Liver (tissue), 9 donors: ENCODE data around the gene RBKS. TPM values are rescaled to one million over a fixed set of nuclear protein-coding genes. Genes with fewer than 3 reads are reported as not detected.

Experiments
- DNase-seq: peaks from one replicate; pipeline ENCODE4 v3.0.0-alpha.2; 2017; ENCODE audit warnings: low spot score
- H3K27ac ChIP-seq, 2 donors: one replicate each; pipeline ENCODE4 v1.7.0; 2013; ENCODE audit warnings: inconsistent platforms in 2 of 2, low read length in 2 of 2, control low read depth in 1 of 2, low read depth in 1 of 2, mild to moderate bottlenecking in 1 of 2
- H3K27me3 ChIP-seq, 4 donors: one replicate each; pipeline versions ENCODE4 v1.6.1 to v1.7.0; 2013; ENCODE audit warnings: low read length in 3 of 4, inconsistent platforms in 1 of 4, mild to moderate bottlenecking in 1 of 4, moderate library complexity in 1 of 4; ENCODE audit not compliant: control insufficient read depth in 4 of 4, insufficient read depth in 4 of 4
- H3K36me3 ChIP-seq, 4 donors: one replicate each; pipeline versions ENCODE4 v1.6.1 to v1.7.0; 2013; ENCODE audit warnings: low read length in 3 of 4, mild to moderate bottlenecking in 3 of 4, low read depth in 1 of 4, moderate library complexity in 1 of 4; ENCODE audit not compliant: control insufficient read depth in 4 of 4, insufficient read depth in 3 of 4
- H3K4me1 ChIP-seq, 4 donors: one replicate each; pipeline versions ENCODE4 v1.6.1 to v1.7.0; 2013; ENCODE audit warnings: low read length in 3 of 4, mild to moderate bottlenecking in 3 of 4, moderate library complexity in 1 of 4; ENCODE audit not compliant: control insufficient read depth in 4 of 4, insufficient read depth in 4 of 4
- H3K4me3 ChIP-seq, 3 donors: one replicate each; pipeline versions ENCODE4 v1.6.1 to v1.7.0; 2013; ENCODE audit warnings: low read length in 3 of 3, control low read depth in 1 of 3, low read depth in 1 of 3, mild to moderate bottlenecking in 1 of 3
- H3K9ac ChIP-seq, 2 donors: one replicate each; pipeline ENCODE4 v1.7.0; 2013; ENCODE audit warnings: low read length in 2 of 2, mild to moderate bottlenecking in 2 of 2, moderate library complexity in 2 of 2, control low read depth in 1 of 2, low read depth in 1 of 2
- H3K9me3 ChIP-seq, 4 donors: one replicate each; pipeline versions ENCODE4 v1.6.1 to v1.7.0; 2013; ENCODE audit warnings: low read length in 3 of 4; ENCODE audit not compliant: control insufficient read depth in 4 of 4
- CTCF ChIP-seq: fragments of 150-350 bp; IDR thresholded peaks from 2 replicates; pipeline ENCODE4 v1.5.1; 2017; ENCODE audit warnings: improper control_type of control experiment, low read depth, low read length; ENCODE audit not compliant: missing input control
- EGR1 ChIP-seq, 2 donors: IDR thresholded peaks; 2 replicates each; pipeline ENCODE4 v1.6.1; 2016 to 2018; ENCODE audit warnings: antibody characterized with exemption in 2 of 2, low read depth in 2 of 2
- FOXA1 ChIP-seq: IDR thresholded peaks from 2 replicates; pipeline ENCODE4 v1.6.1; 2016; ENCODE audit warnings: antibody characterized with exemption
- FOXA2 ChIP-seq: IDR thresholded peaks from 2 replicates; pipeline ENCODE4 v1.6.1; 2016; ENCODE audit warnings: antibody characterized with exemption
- GABPA ChIP-seq, 2 donors: IDR thresholded peaks in 1 of 2; conservative IDR thresholded peaks in 1 of 2; 2 replicates each; pipeline ENCODE4 v1.6.1; 2016; ENCODE audit warnings: antibody characterized with exemption in 2 of 2, mild to moderate bottlenecking in 1 of 2, moderate library complexity in 1 of 2
- HNF4A ChIP-seq, 2 donors: conservative IDR thresholded peaks; 2 replicates each; pipeline ENCODE4 v1.6.1; 2016; ENCODE audit warnings: antibody characterized with exemption in 2 of 2, mild to moderate bottlenecking in 2 of 2
- HNF4G ChIP-seq: IDR thresholded peaks from 2 replicates; pipeline ENCODE4 v1.6.1; 2016; ENCODE audit warnings: antibody characterized with exemption
- JUND ChIP-seq, 2 donors: IDR thresholded peaks; 2 replicates each; pipeline ENCODE4 v1.6.1; 2016; ENCODE audit warnings: antibody characterized with exemption in 2 of 2
- MAX ChIP-seq: IDR thresholded peaks from 2 replicates; pipeline ENCODE4 v1.6.1; 2016; ENCODE audit warnings: antibody characterized with exemption
- NR2F2 ChIP-seq: IDR thresholded peaks from 2 replicates; pipeline ENCODE4 v1.6.1; 2016; ENCODE audit warnings: antibody characterized with exemption
- RAD21 ChIP-seq, 2 donors: IDR thresholded peaks; 2 replicates each; pipeline ENCODE4 v1.6.1; 2016; ENCODE audit warnings: antibody characterized with exemption in 2 of 2, mild to moderate bottlenecking in 2 of 2
- RXRA ChIP-seq, 2 donors: IDR thresholded peaks; 2 replicates each; pipeline ENCODE4 v1.6.1; 2017 to 2018; ENCODE audit warnings: antibody characterized with exemption in 2 of 2, mild to moderate bottlenecking in 1 of 2
- SP1 ChIP-seq: IDR thresholded peaks from 2 replicates; pipeline ENCODE4 v1.6.1; 2018; ENCODE audit warnings: antibody characterized with exemption, mild to moderate bottlenecking
- TAF1 ChIP-seq: conservative IDR thresholded peaks from 2 replicates; pipeline ENCODE4 v1.6.1; 2016; ENCODE audit warnings: antibody characterized with exemption, mild to moderate bottlenecking
- YY1 ChIP-seq: IDR thresholded peaks from 2 replicates; pipeline ENCODE4 v1.6.1; 2016; ENCODE audit warnings: antibody characterized with exemption, mild to moderate bottlenecking
- WGBS: extraction: QIAGEN DNeasy Blood & Tissue Kit; methylation state at CpG from one replicate; pipeline ENCODE4 v1.1.7; 2013; 5-methylcytosine and 5-hydroxymethylcytosine counted together
- polyA plus RNA-seq, 2 donors: library from polyadenylated mRNA; stranded (reverse) in 1 of 2; unstranded in 1 of 2; fragments of 200-250 nt in 1 of 2; fragments of >200 nt in 1 of 2; fragmentation: Nextera tagmentation in 1 of 2; extraction: Ambion mirVana in 1 of 2; gene quantifications; one replicate each; pipeline versions ENCODE4 v1.2.1 to v1.2.3, GENCODE V29; 2013 to 2015
- total RNA-seq, 2 donors: library from RNA; depleted of rRNA; stranded (reverse); fragments of >200 nt; gene quantifications; one replicate each; pipeline ENCODE4 v1.2.3, GENCODE V29; 2014
- TF ChIP-seq, protein P1 (sequence below): IDR thresholded peaks from 2 replicates; pipeline ENCODE4 v1.6.1; 2016; ENCODE audit warnings: antibody characterized with exemption
- TF ChIP-seq, protein P2 (sequence below): IDR thresholded peaks from 2 replicates; pipeline ENCODE4 v1.6.1; 2016; ENCODE audit warnings: antibody characterized with exemption, mild to moderate bottlenecking
- donor health status: healthy.
- donor health status: healthy.
- donor health status: healthy.
- donor health status: healthy.
- donor health status: healthy.

Gene RBKS
- total and polyA plus RNA-seq, 4 donors: 6.3 to 18.8 (median 15.2) TPM

- WGBS: 89% methylated on average over 3 of the region's 3 CpGs
- Histone ChIP-seq H3K36me3 (no peaks in the 10 kb centered on the region), H3K4me3 (no peak overlapping the region), H3K27me3 (no peaks in the 10 kb centered on the region), H3K9me3 (no peaks in the 10 kb centered on the region), H3K27ac (no peak overlapping the region), H3K9ac (no peak overlapping the region), H3K4me1 (peaks cover 4 to 27% (median 10%) of the 10 kb centered on the region in 4 donors)
- DNase-seq: no peak
- TF ChIP-seq, protein P1, sequence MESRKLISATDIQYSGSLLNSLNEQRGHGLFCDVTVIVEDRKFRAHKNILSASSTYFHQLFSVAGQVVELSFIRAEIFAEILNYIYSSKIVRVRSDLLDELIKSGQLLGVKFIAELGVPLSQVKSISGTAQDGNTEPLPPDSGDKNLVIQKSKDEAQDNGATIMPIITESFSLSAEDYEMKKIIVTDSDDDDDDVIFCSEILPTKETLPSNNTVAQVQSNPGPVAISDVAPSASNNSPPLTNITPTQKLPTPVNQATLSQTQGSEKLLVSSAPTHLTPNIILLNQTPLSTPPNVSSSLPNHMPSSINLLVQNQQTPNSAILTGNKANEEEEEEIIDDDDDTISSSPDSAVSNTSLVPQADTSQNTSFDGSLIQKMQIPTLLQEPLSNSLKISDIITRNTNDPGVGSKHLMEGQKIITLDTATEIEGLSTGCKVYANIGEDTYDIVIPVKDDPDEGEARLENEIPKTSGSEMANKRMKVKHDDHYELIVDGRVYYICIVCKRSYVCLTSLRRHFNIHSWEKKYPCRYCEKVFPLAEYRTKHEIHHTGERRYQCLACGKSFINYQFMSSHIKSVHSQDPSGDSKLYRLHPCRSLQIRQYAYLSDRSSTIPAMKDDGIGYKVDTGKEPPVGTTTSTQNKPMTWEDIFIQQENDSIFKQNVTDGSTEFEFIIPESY: no peak
- TF ChIP-seq GABPA (IDR thresholded peaks at IDR 0.05 in 1 of 2, conservative IDR thresholded peaks at IDR 0.05 in 1 of 2): no peak
These were observed 2.4 kb downstream of the RBKS start for GRCh38 chr2:27887830-27888229.

GRCh38 chr2:27887111-27887510 lies 3.1 kb downstream of the RBKS start:
- H3K4me3 ChIP-seq: no peak overlapping the region

More at GRCh38 chr2:27887111-27887510, 3.1 kb downstream of the RBKS start:
- TF ChIP-seq, protein P2, sequence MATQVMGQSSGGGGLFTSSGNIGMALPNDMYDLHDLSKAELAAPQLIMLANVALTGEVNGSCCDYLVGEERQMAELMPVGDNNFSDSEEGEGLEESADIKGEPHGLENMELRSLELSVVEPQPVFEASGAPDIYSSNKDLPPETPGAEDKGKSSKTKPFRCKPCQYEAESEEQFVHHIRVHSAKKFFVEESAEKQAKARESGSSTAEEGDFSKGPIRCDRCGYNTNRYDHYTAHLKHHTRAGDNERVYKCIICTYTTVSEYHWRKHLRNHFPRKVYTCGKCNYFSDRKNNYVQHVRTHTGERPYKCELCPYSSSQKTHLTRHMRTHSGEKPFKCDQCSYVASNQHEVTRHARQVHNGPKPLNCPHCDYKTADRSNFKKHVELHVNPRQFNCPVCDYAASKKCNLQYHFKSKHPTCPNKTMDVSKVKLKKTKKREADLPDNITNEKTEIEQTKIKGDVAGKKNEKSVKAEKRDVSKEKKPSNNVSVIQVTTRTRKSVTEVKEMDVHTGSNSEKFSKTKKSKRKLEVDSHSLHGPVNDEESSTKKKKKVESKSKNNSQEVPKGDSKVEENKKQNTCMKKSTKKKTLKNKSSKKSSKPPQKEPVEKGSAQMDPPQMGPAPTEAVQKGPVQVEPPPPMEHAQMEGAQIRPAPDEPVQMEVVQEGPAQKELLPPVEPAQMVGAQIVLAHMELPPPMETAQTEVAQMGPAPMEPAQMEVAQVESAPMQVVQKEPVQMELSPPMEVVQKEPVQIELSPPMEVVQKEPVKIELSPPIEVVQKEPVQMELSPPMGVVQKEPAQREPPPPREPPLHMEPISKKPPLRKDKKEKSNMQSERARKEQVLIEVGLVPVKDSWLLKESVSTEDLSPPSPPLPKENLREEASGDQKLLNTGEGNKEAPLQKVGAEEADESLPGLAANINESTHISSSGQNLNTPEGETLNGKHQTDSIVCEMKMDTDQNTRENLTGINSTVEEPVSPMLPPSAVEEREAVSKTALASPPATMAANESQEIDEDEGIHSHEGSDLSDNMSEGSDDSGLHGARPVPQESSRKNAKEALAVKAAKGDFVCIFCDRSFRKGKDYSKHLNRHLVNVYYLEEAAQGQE: no peak
- TF ChIP-seq RXRA (IDR thresholded peaks at IDR 0.05) (no peak), FOXA2 (no peak), YY1 (no peak), JUND (IDR thresholded peaks at IDR 0.05) (no peak), TAF1 (no peak), HNF4A (conservative IDR thresholded peaks at IDR 0.05) (no peak), FOXA1 (no peak), EGR1 (IDR thresholded peaks at IDR 0.05; ENCODE audit: low read depth in 2 of 2) (no peak), MAX (no peak), CTCF (no peak), RAD21 (IDR thresholded peaks at IDR 0.05) (no peak), HNF4G (no peak), NR2F2 (no peak), SP1 (no peak)
- no peaks in the 10 kb centered on the region for H3K27me3 ChIP-seq
- H3K4me1 ChIP-seq: peaks cover 4 to 27% (median 10%) of the 10 kb centered on the region in 4 donors
- no peak overlapping the region for H3K27ac ChIP-seq
- H3K9ac ChIP-seq: no peak overlapping the region
- no peak for DNase-seq
- 81% methylated on average over 2 of the region's 2 CpGs for WGBS
- H3K9me3 ChIP-seq: no peaks in the 10 kb centered on the region
- H3K36me3 ChIP-seq: no peaks in the 10 kb centered on the region
